HEK293T (cell line): ENCODE results near the gene POLA1.

Experiments used
- ARNT ChIP-seq: fragments of 450-650 bp; IDR thresholded peaks from 2 replicates; pipeline ENCODE4 v1.6.1; 2017; ENCODE audit warnings: mild to moderate bottlenecking
- BHLHE40 ChIP-seq: fragments of 450-650 bp; IDR thresholded peaks from 2 replicates; pipeline ENCODE4 v1.6.1; 2016; ENCODE audit warnings: mild to moderate bottlenecking, moderate library complexity, borderline replicate concordance
- ELF4 ChIP-seq: fragments of 450-650 bp; IDR thresholded peaks from 2 replicates; pipeline ENCODE4 v1.6.1; 2017; ENCODE audit warnings: antibody characterized with exemption
- FOXA1 ChIP-seq: fragments of 450-650 bp; IDR thresholded peaks from 2 replicates; pipeline ENCODE4 v1.6.1; 2016; ENCODE audit warnings: mild to moderate bottlenecking
- FOXK2 ChIP-seq: fragments of 450-650 bp; IDR thresholded peaks from 2 replicates; pipeline ENCODE4 v1.6.1; 2016; ENCODE audit warnings: mild to moderate bottlenecking
- FOXM1 ChIP-seq: fragments of 450-650 bp; IDR thresholded peaks from 2 replicates; pipeline ENCODE4 v1.6.1; 2017; ENCODE audit warnings: mild to moderate bottlenecking, borderline replicate concordance
- HDGF ChIP-seq: fragments of 450-650 bp; IDR thresholded peaks from 2 replicates; pipeline ENCODE4 v1.6.1; 2017; ENCODE audit warnings: antibody characterized with exemption, borderline replicate concordance
- L3MBTL2 ChIP-seq: fragments of 450-650 bp; conservative IDR thresholded peaks from 2 replicates; pipeline ENCODE4 v1.6.1; 2016; ENCODE audit warnings: mild to moderate bottlenecking
- LEF1 ChIP-seq: fragments of 450-650 bp; IDR thresholded peaks from 2 replicates; pipeline ENCODE4 v1.6.1; 2017; ENCODE audit warnings: mild to moderate bottlenecking, borderline replicate concordance
- NFRKB ChIP-seq: fragments of 450-650 bp; IDR thresholded peaks from 2 replicates; pipeline ENCODE4 v1.6.1; 2016; ENCODE audit warnings: mild to moderate bottlenecking, moderate library complexity
- SP1 ChIP-seq: fragments of 450-650 bp; IDR thresholded peaks from 2 replicates; pipeline ENCODE4 v1.6.1; 2017
- SUZ12 ChIP-seq: fragments of 450-650 bp; IDR thresholded peaks from 2 replicates; pipeline ENCODE4 v1.6.1; 2016; ENCODE audit warnings: mild to moderate bottlenecking
- TARDBP ChIP-seq: fragments of 450-650 bp; IDR thresholded peaks from 2 replicates; pipeline ENCODE4 v1.6.1; 2016
- TF ChIP-seq, protein P1 (sequence below): fragments of 450-650 bp; IDR thresholded peaks from 2 replicates; pipeline ENCODE4 v1.6.1; 2016

DNA sequence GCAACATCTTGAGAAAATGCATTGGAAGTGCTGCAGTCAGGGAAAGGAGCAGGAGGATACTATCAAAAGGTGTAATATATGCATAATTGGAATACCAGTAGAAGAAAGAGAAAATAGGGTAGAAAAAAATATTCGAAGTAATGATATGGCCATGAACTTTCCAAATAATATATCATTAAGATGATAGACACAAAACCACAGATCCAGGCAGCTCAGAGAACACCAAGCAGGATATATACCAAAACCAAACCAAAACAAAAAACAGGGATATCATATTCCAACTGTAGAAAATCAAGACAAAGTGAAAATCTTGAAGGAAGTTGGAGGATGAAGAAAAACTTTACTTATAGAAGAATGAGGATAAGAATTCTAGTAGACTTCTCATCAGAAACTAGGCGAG lies 9.7 kb upstream of the POLA1 start:
- no peak for TF ChIP-seq ELF4
- no peak for TF ChIP-seq BHLHE40
- TF ChIP-seq FOXA1 = no peak
- no peak for TF ChIP-seq TARDBP
- TF ChIP-seq SP1 = no peak
- no peak for TF ChIP-seq L3MBTL2
- TF ChIP-seq SUZ12 = no peak
- TF ChIP-seq NFRKB = no peak
- TF ChIP-seq ARNT = no peak
- TF ChIP-seq HDGF = no peak
- TF ChIP-seq, protein P1, sequence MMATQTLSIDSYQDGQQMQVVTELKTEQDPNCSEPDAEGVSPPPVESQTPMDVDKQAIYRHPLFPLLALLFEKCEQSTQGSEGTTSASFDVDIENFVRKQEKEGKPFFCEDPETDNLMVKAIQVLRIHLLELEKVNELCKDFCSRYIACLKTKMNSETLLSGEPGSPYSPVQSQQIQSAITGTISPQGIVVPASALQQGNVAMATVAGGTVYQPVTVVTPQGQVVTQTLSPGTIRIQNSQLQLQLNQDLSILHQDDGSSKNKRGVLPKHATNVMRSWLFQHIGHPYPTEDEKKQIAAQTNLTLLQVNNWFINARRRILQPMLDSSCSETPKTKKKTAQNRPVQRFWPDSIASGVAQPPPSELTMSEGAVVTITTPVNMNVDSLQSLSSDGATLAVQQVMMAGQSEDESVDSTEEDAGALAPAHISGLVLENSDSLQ = no peak
- TF ChIP-seq FOXM1 = no peak
- TF ChIP-seq FOXK2 = no peak
- no peak for TF ChIP-seq LEF1
